C4-2B (cell line): Measurements from ENCODE around the gene DNAH3.

ENCODE experiments used
- H3K27ac ChIP-seq: fragments of 450-650 bp; 2 replicates; pipeline ENCODE4 v1.5.1; 2017
- ZFX ChIP-seq: fragments of 450-650 bp; IDR thresholded peaks from 2 replicates; pipeline ENCODE4 v1.6.1; 2017
- TF ChIP-seq, protein P1 (sequence below): fragments of 450-650 bp; conservative IDR thresholded peaks from 2 replicates; pipeline ENCODE4 v1.5.1; 2017; ENCODE audit warnings: mild to moderate bottlenecking

DNAH3 gene

DNA sequence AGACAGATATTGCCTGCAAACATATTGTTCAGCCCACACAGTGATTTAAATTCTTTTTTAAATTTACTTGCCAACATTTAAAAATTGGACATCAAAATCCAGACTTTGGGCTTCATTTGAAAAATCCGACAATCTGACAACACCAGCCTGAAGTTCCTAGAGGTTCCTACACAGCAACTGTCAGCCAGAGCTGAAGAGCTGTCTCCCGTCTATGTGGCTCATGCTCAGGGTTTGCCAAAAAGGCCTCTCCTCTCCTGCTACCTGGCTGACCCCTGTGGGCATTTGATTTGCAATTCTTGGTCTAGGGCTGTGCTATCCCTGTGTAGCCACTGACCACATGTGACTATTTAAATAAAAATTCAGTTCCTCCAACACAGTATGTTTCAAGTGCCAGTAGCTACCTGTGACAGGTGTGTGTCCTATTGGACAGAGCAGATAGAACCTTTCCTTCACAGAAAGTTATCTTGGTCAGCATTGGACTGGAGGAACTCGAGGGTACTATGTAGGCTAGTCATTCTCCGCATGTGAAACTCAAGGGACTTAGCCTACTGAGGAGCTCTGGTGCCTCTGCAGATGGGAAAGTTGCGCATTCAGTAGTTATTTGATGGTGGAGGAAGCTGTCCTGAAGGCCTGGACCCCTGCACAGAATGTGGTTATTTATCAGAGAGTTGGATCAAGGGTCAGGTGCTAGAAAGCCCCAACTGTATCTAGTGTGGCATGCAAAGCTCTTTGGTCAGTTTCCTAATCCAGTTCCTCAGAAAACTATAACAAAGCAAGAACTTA lies 247.3 kb downstream of the DNAH3 start:
- TF ChIP-seq, protein P1, sequence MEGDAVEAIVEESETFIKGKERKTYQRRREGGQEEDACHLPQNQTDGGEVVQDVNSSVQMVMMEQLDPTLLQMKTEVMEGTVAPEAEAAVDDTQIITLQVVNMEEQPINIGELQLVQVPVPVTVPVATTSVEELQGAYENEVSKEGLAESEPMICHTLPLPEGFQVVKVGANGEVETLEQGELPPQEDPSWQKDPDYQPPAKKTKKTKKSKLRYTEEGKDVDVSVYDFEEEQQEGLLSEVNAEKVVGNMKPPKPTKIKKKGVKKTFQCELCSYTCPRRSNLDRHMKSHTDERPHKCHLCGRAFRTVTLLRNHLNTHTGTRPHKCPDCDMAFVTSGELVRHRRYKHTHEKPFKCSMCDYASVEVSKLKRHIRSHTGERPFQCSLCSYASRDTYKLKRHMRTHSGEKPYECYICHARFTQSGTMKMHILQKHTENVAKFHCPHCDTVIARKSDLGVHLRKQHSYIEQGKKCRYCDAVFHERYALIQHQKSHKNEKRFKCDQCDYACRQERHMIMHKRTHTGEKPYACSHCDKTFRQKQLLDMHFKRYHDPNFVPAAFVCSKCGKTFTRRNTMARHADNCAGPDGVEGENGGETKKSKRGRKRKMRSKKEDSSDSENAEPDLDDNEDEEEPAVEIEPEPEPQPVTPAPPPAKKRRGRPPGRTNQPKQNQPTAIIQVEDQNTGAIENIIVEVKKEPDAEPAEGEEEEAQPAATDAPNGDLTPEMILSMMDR: no peak
- no peak for TF ChIP-seq ZFX
- no peak overlapping the region; the same call in 1 of the 2 replicates for H3K27ac ChIP-seq

DNA sequence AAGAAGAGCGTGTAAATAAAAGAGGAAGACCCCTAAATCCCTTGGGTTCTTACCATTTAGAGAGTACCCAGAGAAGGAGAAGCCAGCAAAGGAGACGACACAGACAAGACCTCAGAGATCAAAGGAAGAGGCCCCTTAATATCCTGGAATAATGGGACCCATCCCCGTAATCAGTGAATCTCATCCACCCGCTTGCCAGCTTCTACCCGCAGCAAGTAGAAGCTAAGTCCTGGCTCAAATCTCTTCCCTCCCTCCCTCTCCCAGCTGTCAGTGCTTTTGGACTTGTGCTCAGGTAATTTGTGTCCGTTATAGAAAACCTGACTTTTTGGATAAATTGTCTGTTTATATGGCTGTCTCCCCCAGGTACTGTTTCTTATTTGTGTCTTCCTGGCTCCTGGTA lies 248.2 kb downstream of the DNAH3 start:
- peak overlapping the region; percentile 90 for H3K27ac ChIP-seq
- no peak for TF ChIP-seq ZFX
- TF ChIP-seq, protein P1: no peak

GRCh38 chr16:20901436-20902112 lies 249.1 kb downstream of the DNAH3 start:
- TF ChIP-seq ZFX: no peak
- TF ChIP-seq, protein P1: no peak
- peak overlapping the region; percentile 90 for H3K27ac ChIP-seq

GRCh38 chr16:20901068-20901435 lies 249.6 kb downstream of the DNAH3 start:
- TF ChIP-seq, protein P1: no peak
- no peak for TF ChIP-seq ZFX
- H3K27ac ChIP-seq: peak overlapping the region; percentile 90

DNA sequence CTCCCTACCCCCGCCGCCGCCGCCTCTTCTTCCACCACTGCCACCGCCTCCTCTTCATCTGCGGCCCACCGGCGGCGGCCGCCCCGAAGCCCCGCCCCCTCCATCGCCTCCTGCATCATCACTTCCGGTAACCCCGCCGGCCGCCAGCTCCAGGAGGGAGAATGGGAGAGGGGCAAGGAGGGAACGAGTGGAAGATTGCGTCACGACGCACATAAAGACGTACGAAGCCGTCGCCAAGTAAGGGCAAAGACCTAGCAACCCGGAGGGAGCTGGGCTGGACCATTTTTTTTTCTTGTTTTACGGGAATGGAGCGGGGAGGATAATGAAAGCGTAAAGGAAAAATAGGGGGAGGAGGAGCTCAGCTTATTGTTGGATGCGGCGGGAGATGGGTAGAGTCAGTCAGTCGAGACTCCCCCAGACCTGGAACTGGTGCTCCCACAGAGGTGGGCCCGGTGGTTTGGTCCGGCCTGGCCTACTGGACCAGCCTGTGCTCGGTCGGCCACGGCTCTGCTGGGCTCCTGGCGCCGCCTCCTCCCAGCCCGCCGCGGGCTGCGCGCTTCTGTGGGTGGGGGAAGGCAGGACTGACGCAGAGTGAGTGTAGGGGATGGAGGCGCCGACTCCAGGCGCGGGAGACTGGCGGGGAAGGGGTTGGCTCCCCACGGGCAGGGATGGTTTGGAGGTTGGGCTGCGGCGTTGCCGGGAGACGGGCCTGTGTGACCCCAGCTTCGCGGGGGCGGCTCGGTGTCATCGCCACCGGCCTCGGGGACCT lies 250.2 kb downstream of the DNAH3 start, which contains the start of the genes DCUN1D3 and LYRM1:
DCUN1D3 (minus strand) TSS at position 60 of the 769 bp plus-strand sequence. CDS start 37,820 bp downstream, outside the sequence.
LYRM1 (plus strand) TSS at position 473 of the 769 bp plus-strand sequence. CDS start 14,785 bp downstream, outside the sequence.
- peak within 1 kb of the TSS; percentile 90 for H3K27ac ChIP-seq
- TF ChIP-seq, protein P1: no peak
- TF ChIP-seq ZFX: peak; percentile 66

DNA sequence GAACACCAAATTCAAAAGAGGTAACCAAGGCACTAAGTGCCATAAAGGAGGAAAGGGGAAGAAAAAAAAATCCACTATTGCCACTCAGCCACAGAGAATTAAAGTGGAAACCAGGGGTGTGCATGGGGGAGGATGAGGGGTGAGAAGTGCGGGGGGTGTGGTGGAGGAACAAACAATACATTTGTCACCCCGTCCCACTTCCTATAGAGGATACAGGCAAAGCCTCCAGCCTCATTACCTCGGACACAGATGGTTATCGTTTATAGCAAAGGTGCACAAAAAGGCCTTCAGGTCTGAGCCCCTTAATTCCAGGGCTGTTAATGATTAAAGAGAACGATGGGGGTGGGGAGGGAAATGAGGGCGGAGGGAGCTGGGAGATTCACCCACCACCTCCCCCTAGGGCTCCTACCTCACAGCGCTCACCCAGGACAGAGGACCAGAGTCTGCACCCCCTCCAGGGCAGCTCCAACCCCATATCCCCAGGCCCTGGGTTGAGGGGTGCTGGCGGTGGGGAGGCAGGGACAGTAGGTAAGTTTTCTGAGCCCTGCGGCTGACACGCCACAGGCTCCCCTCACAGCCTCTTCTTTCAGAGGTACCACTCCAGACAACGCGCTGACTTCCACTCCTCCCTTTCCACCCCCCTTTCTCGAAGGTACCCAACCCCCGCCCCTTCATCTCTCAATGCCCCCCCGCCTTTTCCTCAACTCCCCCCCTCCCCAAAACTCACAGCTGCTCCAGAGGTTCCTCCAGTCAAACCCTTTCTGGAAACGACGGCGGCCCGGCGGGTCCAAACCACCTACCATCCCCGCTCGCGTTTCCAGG lies 251.0 kb downstream of the DNAH3 start:
- TF ChIP-seq, protein P1: no peak
- no peak for TF ChIP-seq ZFX
- peak overlapping the region; percentile 90 for H3K27ac ChIP-seq
